Measurements from ENCODE around the gene VEGFC. TPM values are rescaled to one million over a fixed set of nuclear protein-coding genes. Genes with fewer than 3 reads are reported as not detected.

VEGFC gene
- total and polyA plus RNA-seq, 2 donors (not counting 1 experiment from before 2014, with no cell fraction given), result not detected

DNA sequence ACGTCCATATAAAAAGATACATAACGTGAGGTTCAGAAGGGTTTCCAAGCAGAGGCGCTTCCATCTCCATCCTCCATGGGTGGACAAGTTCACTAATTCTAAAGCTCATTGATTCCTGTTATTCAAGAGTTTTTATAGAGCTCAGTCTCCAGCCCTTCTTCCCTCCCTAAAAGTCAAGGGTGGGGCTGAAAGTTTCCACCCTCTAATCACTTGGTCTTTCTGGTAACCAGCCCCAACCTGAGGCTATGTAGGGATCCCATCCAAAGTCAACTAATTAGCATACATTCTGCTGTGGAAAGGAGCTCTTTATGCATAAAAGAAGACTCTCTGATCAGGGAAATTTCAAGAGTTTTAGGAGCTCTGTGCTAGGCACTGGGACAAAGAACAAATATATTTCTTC is 46.9 kb upstream of the VEGFC start:
- Histone ChIP-seq H3K79me2 (ENCODE audit: control insufficient read depth, insufficient read depth, low read length) (no peaks in the 10 kb centered on the region), H3K27me3 (replicated peaks in 1 of 4; ENCODE audit: control extremely low read depth in 1 of 4, control insufficient read depth in 3 of 4, insufficient read depth in 4 of 4, low read length in 3 of 4) (no peaks in the 10 kb centered on the region), H3K4me1 (ENCODE audit: control insufficient read depth in 2 of 2, insufficient read depth in 2 of 2, low read length in 2 of 2) (peaks cover 0 to 3% of the 10 kb centered on the region in 2 donors), H2AFZ (ENCODE audit: insufficient read depth, low read depth, low read length, poor library complexity, severe bottlenecking) (no peak overlapping the region), H3K9me3 (ENCODE audit: control extremely low read depth in 1 of 3, control insufficient read depth in 2 of 3, insufficient read depth in 1 of 3, low read length in 2 of 3) (peaks cover 0 to under 1% (median 0%) of the 10 kb centered on the region in 3 donors), H3K4me2 (replicated peaks; ENCODE audit: low read depth, low read length, poor library complexity, severe bottlenecking) (no peak overlapping the region), H3K36me3 (replicated peaks in 1 of 2; ENCODE audit: control extremely low read depth in 1 of 2, control insufficient read depth in 1 of 2, extremely low read depth in 1 of 2, insufficient read depth in 2 of 2, low read length in 1 of 2) (no peaks in the 10 kb centered on the region), H3K9ac (ENCODE audit: low read length) (no peak overlapping the region), H3K4me3 (ENCODE audit: control extremely low read depth in 1 of 5, extremely low read depth in 1 of 5, insufficient read depth in 1 of 5, low read depth in 2 of 5, low read length in 4 of 5) (no peak overlapping the region), H4K20me1 (ENCODE audit: control insufficient read depth, insufficient read depth, low read length, poor library complexity, severe bottlenecking) (no peaks in the 10 kb centered on the region), H3K27ac (ENCODE audit: low read length in 2 of 2) (no peak overlapping the region)
- Mint-ChIP-seq H3K4me3 (no peak overlapping the region), H3K27ac (no peak overlapping the region), H3K9me3 (ENCODE audit: insufficient read depth) (no peaks in the 10 kb centered on the region), H3K4me1 (no peaks in the 10 kb centered on the region), H3K27me3 (no peaks in the 10 kb centered on the region)
- intact Hi-C loops (cut with micrococcal nuclease), result no loop called here
- POLR2A ChIA-PET, result no interaction called here
- CTCF ChIA-PET, result no interaction called here
- no peak for ATAC-seq (ENCODE audit: low read depth)
- no CpG with 5 or more reads among the region's 3 CpGs for WGBS (ENCODE audit: insufficient coverage)
- TF ChIP-seq, protein P1, sequence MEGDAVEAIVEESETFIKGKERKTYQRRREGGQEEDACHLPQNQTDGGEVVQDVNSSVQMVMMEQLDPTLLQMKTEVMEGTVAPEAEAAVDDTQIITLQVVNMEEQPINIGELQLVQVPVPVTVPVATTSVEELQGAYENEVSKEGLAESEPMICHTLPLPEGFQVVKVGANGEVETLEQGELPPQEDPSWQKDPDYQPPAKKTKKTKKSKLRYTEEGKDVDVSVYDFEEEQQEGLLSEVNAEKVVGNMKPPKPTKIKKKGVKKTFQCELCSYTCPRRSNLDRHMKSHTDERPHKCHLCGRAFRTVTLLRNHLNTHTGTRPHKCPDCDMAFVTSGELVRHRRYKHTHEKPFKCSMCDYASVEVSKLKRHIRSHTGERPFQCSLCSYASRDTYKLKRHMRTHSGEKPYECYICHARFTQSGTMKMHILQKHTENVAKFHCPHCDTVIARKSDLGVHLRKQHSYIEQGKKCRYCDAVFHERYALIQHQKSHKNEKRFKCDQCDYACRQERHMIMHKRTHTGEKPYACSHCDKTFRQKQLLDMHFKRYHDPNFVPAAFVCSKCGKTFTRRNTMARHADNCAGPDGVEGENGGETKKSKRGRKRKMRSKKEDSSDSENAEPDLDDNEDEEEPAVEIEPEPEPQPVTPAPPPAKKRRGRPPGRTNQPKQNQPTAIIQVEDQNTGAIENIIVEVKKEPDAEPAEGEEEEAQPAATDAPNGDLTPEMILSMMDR (IDR thresholded peaks at IDR 0.05), result no peak
- TF ChIP-seq EZH2 (IDR thresholded peaks at IDR 0.05; ENCODE audit: borderline replicate concordance, insufficient read depth, low read depth, low read length, poor library complexity, severe bottlenecking), result no peak
- no peak for DNase-seq

DNA sequence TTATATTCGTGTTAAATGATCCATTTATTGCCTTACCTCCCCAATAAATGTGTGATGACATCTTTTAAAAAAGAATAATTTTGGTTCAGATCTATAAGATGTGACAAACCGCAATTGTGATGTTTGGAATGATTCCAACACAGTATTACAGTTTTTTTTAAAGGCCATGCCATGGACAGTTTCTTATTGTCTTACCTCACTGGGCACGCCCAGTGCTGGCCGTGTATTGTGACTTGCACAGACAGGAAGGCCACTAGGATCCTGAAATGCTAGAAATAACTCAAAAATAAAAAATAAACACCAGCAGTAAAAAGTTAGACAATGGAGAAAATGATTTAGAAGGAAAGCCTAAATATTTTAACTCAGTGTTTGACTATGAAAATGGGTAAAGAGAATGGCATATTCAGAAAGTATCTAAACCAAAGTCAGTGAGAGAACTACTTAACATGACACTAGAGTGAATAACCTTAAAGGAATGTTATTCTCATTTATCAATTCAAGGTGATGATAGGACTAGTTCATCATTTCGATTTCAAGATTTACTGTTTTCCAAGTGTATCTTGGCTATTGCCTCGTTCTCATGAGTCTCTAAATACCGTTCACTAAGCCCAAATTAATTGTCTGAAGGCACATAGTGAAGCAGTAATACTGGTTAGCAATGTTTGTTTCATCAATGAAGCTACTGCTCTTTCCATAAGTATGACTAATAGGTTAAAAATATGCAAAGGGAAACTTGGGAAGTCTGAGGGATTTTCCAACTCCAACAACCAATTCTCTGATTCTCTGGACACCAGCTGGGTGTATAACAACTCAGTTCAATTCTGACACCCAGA is 46.1 kb upstream of the VEGFC start:
- H2AFZ ChIP-seq (ENCODE audit: insufficient read depth, low read depth, low read length, poor library complexity, severe bottlenecking), result no peak overlapping the region
- H3K4me2 ChIP-seq (replicated peaks; ENCODE audit: low read depth, low read length, poor library complexity, severe bottlenecking), result no peak overlapping the region
- H3K4me1 ChIP-seq (ENCODE audit: control insufficient read depth in 2 of 2, insufficient read depth in 2 of 2, low read length in 2 of 2), result peaks cover 0 to 3% of the 10 kb centered on the region in 2 donors
- no peaks in the 10 kb centered on the region for H3K79me2 ChIP-seq (ENCODE audit: control insufficient read depth, insufficient read depth, low read length)
- no peak overlapping the region for H3K27ac ChIP-seq (ENCODE audit: low read length in 2 of 2)
- no peaks in the 10 kb centered on the region for H4K20me1 ChIP-seq (ENCODE audit: control insufficient read depth, insufficient read depth, low read length, poor library complexity, severe bottlenecking)
- DNase-seq (no peak), ATAC-seq (ENCODE audit: low read depth) (no peak)
- CTCF ChIA-PET, result no interaction called here
- POLR2A ChIA-PET, result no interaction called here
- no peaks in the 10 kb centered on the region for H3K36me3 ChIP-seq (replicated peaks in 1 of 2; ENCODE audit: control extremely low read depth in 1 of 2, control insufficient read depth in 1 of 2, extremely low read depth in 1 of 2, insufficient read depth in 2 of 2, low read length in 1 of 2)
- intact Hi-C loops (cut with micrococcal nuclease), result no loop called here
- TF ChIP-seq, protein P1 (IDR thresholded peaks at IDR 0.05), result no peak
- TF ChIP-seq EZH2 (IDR thresholded peaks at IDR 0.05; ENCODE audit: borderline replicate concordance, insufficient read depth, low read depth, low read length, poor library complexity, severe bottlenecking), result no peak
- no peak overlapping the region for H3K9ac ChIP-seq (ENCODE audit: low read length)
- H3K4me3 ChIP-seq (ENCODE audit: control extremely low read depth in 1 of 5, extremely low read depth in 1 of 5, insufficient read depth in 1 of 5, low read depth in 2 of 5, low read length in 4 of 5), result no peak overlapping the region
- H3K9me3 ChIP-seq (ENCODE audit: control extremely low read depth in 1 of 3, control insufficient read depth in 2 of 3, insufficient read depth in 1 of 3, low read length in 2 of 3), result no peaks in the 10 kb centered on the region
- no peaks in the 10 kb centered on the region for H3K27me3 ChIP-seq (replicated peaks in 1 of 4; ENCODE audit: control extremely low read depth in 1 of 4, control insufficient read depth in 3 of 4, insufficient read depth in 4 of 4, low read length in 3 of 4)
- no CpG with 5 or more reads among the region's 7 CpGs for WGBS (ENCODE audit: insufficient coverage)
- H3K9me3 Mint-ChIP-seq (ENCODE audit: insufficient read depth), result no peaks in the 10 kb centered on the region
- no peaks in the 10 kb centered on the region for H3K27me3 Mint-ChIP-seq
- H3K27ac Mint-ChIP-seq, result no peak overlapping the region
- no peak overlapping the region for H3K4me3 Mint-ChIP-seq
- no peaks in the 10 kb centered on the region for H3K4me1 Mint-ChIP-seq

Measured in B cell (primary cell).